Measurements from ENCODE around the gene ATRN. TPM values are rescaled to one million over a fixed set of nuclear protein-coding genes. Genes with fewer than 3 reads are reported as not detected.

The ATRN gene
- total and polyA plus RNA-seq, 2 donors (not counting 3 experiments of a cell fraction or from before 2014, with no cell fraction given) = 32.3 to 33.1 TPM

- H3K4me2 ChIP-seq (ENCODE audit: insufficient read depth, low read length) = no peak overlapping the region
- no peak overlapping the region for H3K4me3 ChIP-seq (replicated peaks in 1 of 3; ENCODE audit: insufficient read depth in 1 of 3, low read depth in 1 of 3, low read length in 3 of 3)
- no TSS peak for BruUV-seq (replicated peaks)
- H3K9me3 ChIP-seq (replicated peaks; ENCODE audit: control insufficient read depth, insufficient read depth, low read length) = no peaks in the 10 kb centered on the region
- no peak overlapping the region for H3K27ac ChIP-seq (ENCODE audit: insufficient read depth, low read depth, low read length)
- POLR2A ChIA-PET = no interaction called here
- H2AFZ ChIP-seq (ENCODE audit: low read depth, low read length) = no peak overlapping the region
- FAIRE-seq (no peak), DNase-seq (ENCODE audit: low read depth, low spot score) (no peak)
- no peaks in the 10 kb centered on the region for H3K9me1 ChIP-seq (replicated peaks; ENCODE audit: control insufficient read depth, extremely low read depth, insufficient read depth, low read length)
- H3K9ac ChIP-seq (replicated peaks; ENCODE audit: extremely low read depth, insufficient read depth, low read length) = no peak overlapping the region
- dilution Hi-C loops (cut with MboI; ENCODE audit: extremely low pct_ligation_motif_present, low sequenced_read_pairs) (no loop called here), intact Hi-C loops (cut with micrococcal nuclease) (no loop called here)
- H3K79me2 ChIP-seq (ENCODE audit: control insufficient read depth, insufficient read depth, low read length) = no peaks in the 10 kb centered on the region
- no peaks in the 10 kb centered on the region for H3K4me1 ChIP-seq (ENCODE audit: control insufficient read depth, extremely low read depth, insufficient read depth, low read length)
- H3K27me3 ChIP-seq (ENCODE audit: control insufficient read depth in 2 of 2, insufficient read depth in 2 of 2, low read length in 2 of 2) = peaks cover 13% of the 10 kb centered on the region in 2 experiments
- no peaks in the 10 kb centered on the region for H4K20me1 ChIP-seq (replicated peaks; ENCODE audit: control insufficient read depth, extremely low read depth, insufficient read depth, low read length)
- no peak for TF ChIP-seq JUN (IDR thresholded peaks at IDR 0.05; ENCODE audit: borderline replicate concordance, insufficient read depth, insufficient read length, low read depth)
- no peak for TF ChIP-seq POLR2A (IDR thresholded peaks at IDR 0.05; ENCODE audit: low read depth, low read length)
- no peak for TF ChIP-seq POLR2AphosphoS5 (IDR thresholded peaks at IDR 0.05; ENCODE audit: insufficient read depth, low read depth, low read length)
- TF ChIP-seq FOS (IDR thresholded peaks at IDR 0.05; ENCODE audit: borderline replicate concordance, insufficient read depth, low read length) = no peak
- TF ChIP-seq GATA2 (IDR thresholded peaks at IDR 0.05; ENCODE audit: insufficient read depth, insufficient read length, low read depth, low read length) = no peak
- TF ChIP-seq MYC (IDR thresholded peaks at IDR 0.05; ENCODE audit: low read depth, low read length) = no peak
- TF ChIP-seq MAX (IDR thresholded peaks at IDR 0.05; ENCODE audit: insufficient read depth, insufficient read length) = no peak
- TF ChIP-seq EZH2 (IDR thresholded peaks at IDR 0.05; ENCODE audit: borderline replicate concordance, low read depth, low read length, severe bottlenecking) = no peak
- TF ChIP-seq CTCF (IDR thresholded peaks at IDR 0.05; ENCODE audit: extremely low read depth in 1 of 2, insufficient read depth in 1 of 2, low read depth in 1 of 2, low read length in 2 of 2) = no peak
- no peaks in the 10 kb centered on the region for H3K36me3 ChIP-seq (ENCODE audit: control insufficient read depth in 2 of 2, extremely low read depth in 1 of 2, insufficient read depth in 2 of 2, low read length in 2 of 2)
- CTCF ChIA-PET = no interaction called here
These were observed 24.0 kb upstream of the ATRN start for GRCh38 chr20:3446779-3447178.
